Tibial nerve (tissue), 4 donors: ENCODE results near the gene PSMA7.

Experiments
- EP300 ChIP-seq, 2 donors: sonication (generic); formaldehyde crosslinking; IDR thresholded peaks; one replicate each; pipeline ENCODE4 v1.6.1; 2017; ENCODE audit warnings: antibody characterized with exemption in 2 of 2, mild to moderate bottlenecking in 1 of 2
- POLR2A ChIP-seq, 2 donors: fragments of 450-650 bp; IDR thresholded peaks; one replicate each; pipeline ENCODE4 v1.6.1; 2017; ENCODE audit warnings: antibody characterized with exemption in 2 of 2, mild to moderate bottlenecking in 2 of 2, moderate library complexity in 2 of 2
- TF ChIP-seq, protein P1 (sequence below), 5 experiments: fragments of 200-600 bp in 3 of 5; fragments of 450-650 bp in 2 of 5; sonication (generic) in 3 of 5; IDR thresholded peaks; one replicate each; pipeline ENCODE4 v1.5.1; 2016 to 2019; ENCODE audit warnings: antibody characterized with exemption in 5 of 5, mild to moderate bottlenecking in 3 of 5, moderate library complexity in 2 of 5

GRCh38 chr20:62138912-62139311, 4.3 kb downstream of the PSMA7 start:
- TF ChIP-seq EP300 (IDR thresholded peaks at IDR 0.05) (no peak), POLR2A (IDR thresholded peaks at IDR 0.05) (no peak)
- TF ChIP-seq, protein P1, sequence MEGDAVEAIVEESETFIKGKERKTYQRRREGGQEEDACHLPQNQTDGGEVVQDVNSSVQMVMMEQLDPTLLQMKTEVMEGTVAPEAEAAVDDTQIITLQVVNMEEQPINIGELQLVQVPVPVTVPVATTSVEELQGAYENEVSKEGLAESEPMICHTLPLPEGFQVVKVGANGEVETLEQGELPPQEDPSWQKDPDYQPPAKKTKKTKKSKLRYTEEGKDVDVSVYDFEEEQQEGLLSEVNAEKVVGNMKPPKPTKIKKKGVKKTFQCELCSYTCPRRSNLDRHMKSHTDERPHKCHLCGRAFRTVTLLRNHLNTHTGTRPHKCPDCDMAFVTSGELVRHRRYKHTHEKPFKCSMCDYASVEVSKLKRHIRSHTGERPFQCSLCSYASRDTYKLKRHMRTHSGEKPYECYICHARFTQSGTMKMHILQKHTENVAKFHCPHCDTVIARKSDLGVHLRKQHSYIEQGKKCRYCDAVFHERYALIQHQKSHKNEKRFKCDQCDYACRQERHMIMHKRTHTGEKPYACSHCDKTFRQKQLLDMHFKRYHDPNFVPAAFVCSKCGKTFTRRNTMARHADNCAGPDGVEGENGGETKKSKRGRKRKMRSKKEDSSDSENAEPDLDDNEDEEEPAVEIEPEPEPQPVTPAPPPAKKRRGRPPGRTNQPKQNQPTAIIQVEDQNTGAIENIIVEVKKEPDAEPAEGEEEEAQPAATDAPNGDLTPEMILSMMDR (IDR thresholded peaks at IDR 0.05) = no peak
